Psoas muscle (tissue), 8 donors: ENCODE results near the gene RUVBL1. TPM values are rescaled to one million over a fixed set of nuclear protein-coding genes. Genes with fewer than 3 reads are reported as not detected.

Experiments
- ATAC-seq, 4 donors: fragments of 200-7000 bp; cut with Tn5 transposase; one replicate each; pipeline ENCODE4 v1.9.1; 2020; ENCODE audit warnings: moderate library complexity in 3 of 4, mild to moderate bottlenecking in 2 of 4
- DNase-seq, 2 donors: peaks; one replicate each; pipeline ENCODE4 v3.0.0-alpha.2; 2020
- H3K27ac ChIP-seq: fragments of 200-600 bp; one replicate; pipeline ENCODE4 v1.8.0; 2022
- H3K27me3 ChIP-seq, 3 donors: fragments of 200-600 bp in 1 of 3; one replicate each; pipeline versions ENCODE4 v1.6.1 to v1.8.0; 2013 to 2022; ENCODE audit warnings: low read length in 2 of 3, mild to moderate bottlenecking in 2 of 3, moderate library complexity in 1 of 3; ENCODE audit not compliant: insufficient read depth in 3 of 3
- H3K36me3 ChIP-seq, 2 donors: fragments of 200-600 bp in 1 of 2; one replicate each; pipeline versions ENCODE4 v1.6.1 to v1.8.0; 2013 to 2022; ENCODE audit warnings: low read depth in 1 of 2, mild to moderate bottlenecking in 1 of 2, moderate library complexity in 1 of 2; ENCODE audit not compliant: insufficient read depth in 1 of 2
- H3K4me1 ChIP-seq: fragments of 200-600 bp; one replicate; pipeline ENCODE4 v1.8.0; 2022
- H3K4me3 ChIP-seq: fragments of 200-600 bp; one replicate; pipeline ENCODE4 v1.8.0; 2022; ENCODE audit warnings: mild to moderate bottlenecking
- H3K9me3 ChIP-seq: fragments of 200-600 bp; one replicate; pipeline ENCODE4 v1.8.0; 2022
- CTCF ChIP-seq: fragments of 200-600 bp; IDR thresholded peaks from one replicate; pipeline ENCODE4 v1.8.0; 2022; ENCODE audit warnings: antibody characterized with exemption
- WGBS, 3 donors: extraction: QIAGEN DNeasy Blood & Tissue Kit; methylation state at CpG; one replicate each; pipeline versions ENCODE4 v1.1.6 to v1.1.7; 2013; 5-methylcytosine and 5-hydroxymethylcytosine counted together
- intact Hi-C, 2 donors: fragments of 100-400 bp; cut with DNase I; formaldehyde crosslinking; loops; one replicate each; pipeline versions ENCODE4 v1.11.0 to v1.14.2; 2022
- polyA plus RNA-seq, 3 donors: library from polyadenylated mRNA; stranded (reverse); fragments of 200-250 nt; gene quantifications; one replicate each; pipeline ENCODE4 v1.2.3, GENCODE V29; 2013
- total RNA-seq, 4 donors: library from RNA; stranded (reverse); fragmentation: NEBNext Ultra II Directional in 2 of 4; extraction: Animal tissue kit (Norgen Biotek cat#: 25700) in 2 of 4; gene quantifications; one replicate each; pipeline versions ENCODE4 v1.2.1 to v1.2.4, GENCODE V29; 2021 to 2023
- donor health status: healthy with polysubstance abuse.
- donor health status: DM: no; HTN: no; CAD: no; lungs with moderate emphysema.
- donor health status: Bipolar disorder and iron deficiency.
- donor health status: healthy.
- donor health status: DM: yes; HTN: yes; CAD: no.
- donor health status: DM: no; HTN: no; CAD: no.
- donor health status: DM: no; HTN: no; CAD: no.
- donor health status: DM: yes; HTN: yes; CAD: no.

RUVBL1 gene
- total and polyA plus RNA-seq, 7 donors, result 12.9 to 53.9 (median 19.6) TPM

GRCh38 chr3:128167973-128168674 lies 44.5 kb upstream of the RUVBL1 start:
- H3K36me3 ChIP-seq, result no peaks in the 10 kb centered on the region
- ATAC-seq (peak; percentile 85 to 92 (median 90)), DNase-seq (peak in 1 of 2 donors; percentile 22)
- 40 to 50% (median 42%) methylated on average over 5 of the region's 5 CpGs for WGBS, 3 donors
- H3K27me3 ChIP-seq, result no peaks in the 10 kb centered on the region
- H3K27ac ChIP-seq, result peak overlapping the region; percentile 43
- no peak for TF ChIP-seq CTCF
- peaks cover 12% of the 10 kb centered on the region for H3K4me1 ChIP-seq
- no peaks in the 10 kb centered on the region for H3K9me3 ChIP-seq
- intact Hi-C loops, result no loop called here
- no peak overlapping the region for H3K4me3 ChIP-seq

- Histone ChIP-seq H3K4me1 (peaks cover 12% of the 10 kb centered on the region), H3K27me3 (no peaks in the 10 kb centered on the region), H3K27ac (no peak overlapping the region), H3K9me3 (no peaks in the 10 kb centered on the region), H3K36me3 (peaks cover 0 to 1% of the 10 kb centered on the region in 2 donors), H3K4me3 (no peak overlapping the region)
- 76 to 83% (median 77%) methylated on average over 8 of the region's 8 CpGs for WGBS, 3 donors
- TF ChIP-seq CTCF, result no peak
- intact Hi-C loops, result no loop called here
- no peak for ATAC-seq
- no peak for DNase-seq
Measured at GRCh38 chr3:128167646-128167972, 44.0 kb upstream of the RUVBL1 start.

GRCh38 chr3:128166971-128167453 lies 43.4 kb upstream of the RUVBL1 start:
- intact Hi-C loops, result no loop called here
- no peak for DNase-seq
- no peak for ATAC-seq
- Histone ChIP-seq H3K27me3 (no peaks in the 10 kb centered on the region), H3K36me3 (peaks cover 0 to 7% of the 10 kb centered on the region in 2 donors), H3K9me3 (no peaks in the 10 kb centered on the region), H3K4me3 (no peak overlapping the region), H3K27ac (no peak overlapping the region), H3K4me1 (peaks cover 12% of the 10 kb centered on the region)
- TF ChIP-seq CTCF, result no peak
- WGBS, 3 donors, result 90 to 93% (median 91%) methylated on average over 5 of the region's 5 CpGs

GRCh38 chr3:128163432-128163831 lies 39.8 kb upstream of the RUVBL1 start:
- ATAC-seq, result no peak
- intact Hi-C loops, result no loop called here
- 59 to 97% (median 68%) methylated on average over 5 of the region's 5 CpGs for WGBS, 3 donors
- H3K27ac ChIP-seq, result no peak overlapping the region
- H3K4me1 ChIP-seq, result peaks cover 9% of the 10 kb centered on the region
- TF ChIP-seq CTCF, result no peak
- no peaks in the 10 kb centered on the region for H3K27me3 ChIP-seq
- DNase-seq, result no peak
- H3K4me3 ChIP-seq, result no peak overlapping the region
- peaks cover 0 to 19% of the 10 kb centered on the region in 2 donors for H3K36me3 ChIP-seq
- no peaks in the 10 kb centered on the region for H3K9me3 ChIP-seq

- no peak for DNase-seq
- WGBS, 3 donors, result 94 to 99% (median 96%) methylated on average over 5 of the region's 5 CpGs
- Histone ChIP-seq H3K36me3 (peaks cover 0 to 35% of the 10 kb centered on the region in 2 donors), H3K4me3 (no peak overlapping the region), H3K27ac (no peak overlapping the region), H3K27me3 (no peaks in the 10 kb centered on the region), H3K9me3 (no peaks in the 10 kb centered on the region), H3K4me1 (no peaks in the 10 kb centered on the region)
- TF ChIP-seq CTCF, result no peak
- no peak for ATAC-seq
- intact Hi-C loops, result no loop called here
Measured at GRCh38 chr3:128160661-128161060, 37.0 kb upstream of the RUVBL1 start.
